Hepatocyte (in vitro differentiated cells): Measurements from ENCODE around the gene MMP28.

Source experiments
- CTCF ChIP-seq: fragments of 200-600 bp; sonication (generic); IDR thresholded peaks from 2 replicates; pipeline ENCODE4 v1.5.1; 2016; ENCODE audit warnings: antibody characterized with exemption, mild to moderate bottlenecking; ENCODE audit not compliant: poor library complexity
- EZH2 ChIP-seq: fragments of 200-600 bp; sonication (generic); IDR thresholded peaks from 2 replicates; pipeline ENCODE4 v1.6.1; 2016; ENCODE audit warnings: antibody characterized with exemption, mild to moderate bottlenecking, borderline replicate concordance
- EZH2phosphoT487 ChIP-seq: fragments of 200-600 bp; sonication (generic); IDR thresholded peaks from one replicate; pipeline ENCODE4 v1.6.1; 2018; ENCODE audit warnings: antibody characterized with exemption, mild to moderate bottlenecking, low read depth, moderate library complexity; ENCODE audit not compliant: unreplicated experiment, severe bottlenecking

GRCh38 chr17:35795007-35795870 is at the start of gene MMP28:
- TF ChIP-seq CTCF: no peak
- no peak for TF ChIP-seq EZH2
- TF ChIP-seq EZH2phosphoT487: no peak
